MM.1S (cell line): ENCODE results near the gene ALAS2.
A peak's percentile ranks its signal among the peaks of the same experiment; 100 is the strongest.
"Not testable (repeated sequence)": the region's sequence is repeated elsewhere in the genome, so short reads cannot be mapped to it uniquely, and the experiment has no call there.

Source experiments
- DNase-seq: peaks from one replicate; pipeline ENCODE4 v3.0.0-alpha.2; 2015
- H2AFZ ChIP-seq: fragments of 300-600 bp; sonication (generic); 2 replicates; pipeline ENCODE4 v1.6.0; 2016; ENCODE audit warnings: antibody characterized with exemption, low read length
- H3F3A ChIP-seq: fragments of 300-600 bp; sonication (generic); 2 replicates; pipeline ENCODE4 v1.6.1; 2016; ENCODE audit warnings: mild to moderate bottlenecking, antibody characterized with exemption, low read length, moderate library complexity, mixed read lengths; ENCODE audit not compliant: insufficient read depth
- H3K27ac ChIP-seq: fragments of 300-600 bp; sonication (generic); 2 replicates; pipeline ENCODE4 v1.5.1; 2016; ENCODE audit warnings: mild to moderate bottlenecking, low read length
- H3K27me3 ChIP-seq: fragments of 300-600 bp; sonication (generic); replicated peaks from 2 replicates; pipeline ENCODE4 v1.6.0; 2016; ENCODE audit warnings: low read length; ENCODE audit not compliant: insufficient read depth
- H3K36me3 ChIP-seq: fragments of 300-600 bp; sonication (generic); replicated peaks from 2 replicates; pipeline ENCODE4 v1.6.1; 2016; ENCODE audit warnings: mild to moderate bottlenecking, low read length, mixed read lengths; ENCODE audit not compliant: insufficient read depth
- H3K4me1 ChIP-seq: fragments of 300-600 bp; sonication (generic); 2 replicates; pipeline ENCODE4 v1.6.1; 2016; ENCODE audit warnings: low read length, mixed read lengths
- H3K4me2 ChIP-seq: fragments of 300-600 bp; sonication (generic); 2 replicates; pipeline ENCODE4 v1.6.0; 2016; ENCODE audit warnings: low read depth, low read length
- H3K4me3 ChIP-seq: fragments of 300-600 bp; sonication (generic); 2 replicates; pipeline ENCODE4 v1.5.1; 2016; ENCODE audit warnings: low read length, mixed read lengths
- H3K79me2 ChIP-seq: fragments of 300-600 bp; sonication (generic); 2 replicates; pipeline ENCODE4 v1.6.1; 2016; ENCODE audit warnings: mixed run types, low read length, mixed read lengths
- H3K9ac ChIP-seq: fragments of 300-600 bp; sonication (generic); 2 replicates; pipeline ENCODE4 v1.6.1; 2016; ENCODE audit warnings: low read length, mixed read lengths
- H3K9me2 ChIP-seq: fragments of 300-600 bp; sonication (generic); replicated peaks from 2 replicates; pipeline ENCODE4 v1.6.1; 2016; ENCODE audit warnings: mild to moderate bottlenecking, low read length, mixed read lengths; ENCODE audit not compliant: insufficient read depth
- H3K9me3 ChIP-seq: fragments of 300-600 bp; sonication (generic); replicated peaks from 2 replicates; pipeline ENCODE4 v1.6.1; 2016; ENCODE audit warnings: mild to moderate bottlenecking, low read length, mixed read lengths; ENCODE audit not compliant: insufficient read depth
- H4K20me1 ChIP-seq: fragments of 300-600 bp; sonication (generic); 2 replicates; pipeline ENCODE4 v1.6.1; 2016; ENCODE audit warnings: mild to moderate bottlenecking, low read length, moderate library complexity, mixed read lengths; ENCODE audit not compliant: insufficient read depth
- EZH2 ChIP-seq: fragments of 300-600 bp; sonication (generic); optimal IDR thresholded peaks from 2 replicates; pipeline ENCODE3; 2017; ENCODE audit warnings: low read depth, mild to moderate bottlenecking, antibody characterized with exemption, low read length, mixed read lengths
- EZH2phosphoT487 ChIP-seq: fragments of 300-600 bp; sonication (generic); IDR thresholded peaks from 2 replicates; pipeline ENCODE4 v1.6.1; 2018; ENCODE audit warnings: antibody characterized with exemption, low read length
- TF ChIP-seq, protein P1 (sequence below): fragments of 300-600 bp; sonication (generic); IDR thresholded peaks from 2 replicates; pipeline ENCODE4 v1.5.1; 2016; ENCODE audit warnings: antibody characterized with exemption, low read length, mixed read lengths

The ALAS2 gene

DNA sequence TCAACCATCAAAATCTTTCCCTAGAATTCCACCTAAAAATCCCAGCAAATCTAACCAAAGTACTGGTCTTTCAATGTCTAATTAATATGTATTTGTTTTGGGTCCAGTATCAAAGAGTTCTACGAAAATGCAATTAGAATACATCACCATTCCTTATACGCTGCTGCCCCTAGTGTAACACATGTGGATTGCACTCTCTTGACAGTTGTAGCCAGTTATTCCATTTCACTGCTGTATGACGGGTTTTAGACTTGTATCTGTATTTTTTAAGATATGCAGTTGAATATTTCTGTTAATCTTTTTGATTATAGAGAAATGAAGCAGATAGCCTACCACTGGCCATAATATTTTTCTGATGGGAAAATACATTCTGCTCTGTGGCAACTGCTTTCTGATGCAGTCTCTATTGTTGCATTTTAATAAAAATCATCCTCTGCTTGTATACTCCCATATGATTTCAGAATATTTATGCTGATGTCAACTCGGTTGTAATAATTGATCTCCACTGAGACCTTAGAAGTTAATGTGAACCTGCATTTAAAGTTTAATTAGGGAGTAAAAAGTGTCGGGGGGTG, 27.0 kb upstream of the ALAS2 start:
- H3K9me2 ChIP-seq: no peaks in the 10 kb centered on the region
- 0 out of 2 replicates have a peak overlapping the region, but pooled peaks have one; percentile 21 for H2AFZ ChIP-seq
- no peaks in the 10 kb centered on the region for H3K36me3 ChIP-seq
- H4K20me1 ChIP-seq: no peaks in the 10 kb centered on the region
- no peak overlapping the region for H3K9ac ChIP-seq
- no peaks in the 10 kb centered on the region for H3K79me2 ChIP-seq
- H3K4me2 ChIP-seq: peak overlapping the region; percentile 47
- H3K4me3 ChIP-seq: no peak overlapping the region; the same call in 1 of the 2 replicates
- DNase-seq: peak; percentile 40
- no peaks in the 10 kb centered on the region for H3K9me3 ChIP-seq
- TF ChIP-seq, protein P1, sequence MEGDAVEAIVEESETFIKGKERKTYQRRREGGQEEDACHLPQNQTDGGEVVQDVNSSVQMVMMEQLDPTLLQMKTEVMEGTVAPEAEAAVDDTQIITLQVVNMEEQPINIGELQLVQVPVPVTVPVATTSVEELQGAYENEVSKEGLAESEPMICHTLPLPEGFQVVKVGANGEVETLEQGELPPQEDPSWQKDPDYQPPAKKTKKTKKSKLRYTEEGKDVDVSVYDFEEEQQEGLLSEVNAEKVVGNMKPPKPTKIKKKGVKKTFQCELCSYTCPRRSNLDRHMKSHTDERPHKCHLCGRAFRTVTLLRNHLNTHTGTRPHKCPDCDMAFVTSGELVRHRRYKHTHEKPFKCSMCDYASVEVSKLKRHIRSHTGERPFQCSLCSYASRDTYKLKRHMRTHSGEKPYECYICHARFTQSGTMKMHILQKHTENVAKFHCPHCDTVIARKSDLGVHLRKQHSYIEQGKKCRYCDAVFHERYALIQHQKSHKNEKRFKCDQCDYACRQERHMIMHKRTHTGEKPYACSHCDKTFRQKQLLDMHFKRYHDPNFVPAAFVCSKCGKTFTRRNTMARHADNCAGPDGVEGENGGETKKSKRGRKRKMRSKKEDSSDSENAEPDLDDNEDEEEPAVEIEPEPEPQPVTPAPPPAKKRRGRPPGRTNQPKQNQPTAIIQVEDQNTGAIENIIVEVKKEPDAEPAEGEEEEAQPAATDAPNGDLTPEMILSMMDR: peak; percentile 75
- TF ChIP-seq EZH2phosphoT487: no peak
- no peaks in the 10 kb centered on the region for H3K27me3 ChIP-seq
- H3K4me1 ChIP-seq: no peaks in the 10 kb centered on the region
- no peak overlapping the region for H3K27ac ChIP-seq
- H3F3A ChIP-seq: no peaks in the 10 kb centered on the region

DNA sequence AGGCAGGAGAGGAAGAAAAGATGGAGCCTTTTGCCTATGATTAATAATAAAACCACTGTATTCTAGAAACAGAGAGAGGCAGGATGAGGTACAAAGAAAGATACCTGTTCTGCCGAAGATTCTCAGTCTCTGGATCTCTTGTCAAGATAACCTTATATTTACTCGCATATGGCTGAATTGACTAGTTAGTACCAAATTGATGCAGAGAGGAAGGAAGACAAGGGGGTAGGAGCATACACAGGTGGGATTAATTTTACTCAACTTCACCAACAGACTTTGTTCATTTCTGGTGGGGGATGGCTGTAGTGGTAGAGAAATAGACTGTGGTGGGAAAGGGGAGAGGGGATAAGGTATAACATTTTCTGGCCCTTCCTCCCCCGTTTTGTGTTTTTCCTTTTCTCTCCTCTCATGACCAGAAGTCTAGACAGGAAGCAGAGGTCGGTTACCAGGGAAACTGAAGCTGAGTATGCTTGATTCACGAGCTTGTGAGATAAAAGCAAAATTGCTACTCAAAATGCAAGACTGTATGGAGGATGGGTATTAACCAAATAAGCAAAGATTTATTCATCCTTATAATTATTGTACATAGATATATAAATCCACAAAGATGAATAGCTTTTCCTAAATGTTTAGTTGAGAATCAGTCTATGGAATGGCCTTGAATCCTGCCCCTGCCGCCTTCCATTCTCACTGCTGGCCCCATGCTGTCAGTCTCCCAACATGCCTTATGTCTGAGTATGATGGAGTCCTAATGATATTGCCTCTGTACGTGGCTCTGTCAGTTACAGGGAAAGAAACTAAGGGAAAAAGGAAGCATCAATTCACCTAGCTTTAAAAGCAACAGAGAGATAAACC, 26.3 kb upstream of the ALAS2 start:
- Histone ChIP-seq H3K79me2 (no peaks in the 10 kb centered on the region), H4K20me1 (no peaks in the 10 kb centered on the region), H3K27ac (no peak overlapping the region), H3K36me3 (no peaks in the 10 kb centered on the region), H3K9ac (no peak overlapping the region), H3K9me2 (no peaks in the 10 kb centered on the region), H3K4me1 (no peaks in the 10 kb centered on the region), H3K4me2 (peak overlapping the region; percentile 47), H3K4me3 (no peak overlapping the region; the same call in 1 of the 2 replicates), H3K27me3 (no peaks in the 10 kb centered on the region), H2AFZ (0 out of 2 replicates have a peak overlapping the region, but pooled peaks have one; percentile 24), H3F3A (no peaks in the 10 kb centered on the region), H3K9me3 (no peaks in the 10 kb centered on the region)
- DNase-seq: peak; percentile 28
- TF ChIP-seq, protein P1: no peak
- TF ChIP-seq EZH2 (no peak), EZH2phosphoT487 (no peak)

DNA sequence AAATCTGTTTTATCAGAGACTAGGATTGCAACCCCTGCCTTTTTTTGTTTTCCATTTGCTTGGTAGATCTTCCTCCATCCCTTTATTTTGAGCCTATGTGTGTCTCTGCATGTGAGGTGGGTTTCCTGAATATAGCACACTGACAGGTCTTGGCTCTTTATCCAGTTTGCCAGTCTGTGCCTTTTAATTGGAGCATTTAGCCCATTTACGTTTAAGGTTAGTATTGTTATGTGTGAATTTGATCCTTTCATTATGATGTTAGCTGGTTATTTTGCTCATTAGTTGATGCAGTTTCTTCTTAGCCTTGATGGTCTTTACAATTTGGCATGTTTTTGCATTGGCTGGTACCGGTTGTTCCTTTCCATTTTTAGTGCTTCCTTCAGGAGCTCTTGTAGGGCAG, 19.8 kb upstream of the ALAS2 start:
- H3K9me3 ChIP-seq, H3K9ac ChIP-seq, H3K27ac ChIP-seq, H3K27me3 ChIP-seq, H2AFZ ChIP-seq, H3F3A ChIP-seq, H3K4me2 ChIP-seq, H3K79me2 ChIP-seq, H4K20me1 ChIP-seq, H3K4me1 ChIP-seq, H3K9me2 ChIP-seq, H3K36me3 ChIP-seq, DNase-seq, H3K4me3 ChIP-seq: not testable (repeated sequence)

DNA sequence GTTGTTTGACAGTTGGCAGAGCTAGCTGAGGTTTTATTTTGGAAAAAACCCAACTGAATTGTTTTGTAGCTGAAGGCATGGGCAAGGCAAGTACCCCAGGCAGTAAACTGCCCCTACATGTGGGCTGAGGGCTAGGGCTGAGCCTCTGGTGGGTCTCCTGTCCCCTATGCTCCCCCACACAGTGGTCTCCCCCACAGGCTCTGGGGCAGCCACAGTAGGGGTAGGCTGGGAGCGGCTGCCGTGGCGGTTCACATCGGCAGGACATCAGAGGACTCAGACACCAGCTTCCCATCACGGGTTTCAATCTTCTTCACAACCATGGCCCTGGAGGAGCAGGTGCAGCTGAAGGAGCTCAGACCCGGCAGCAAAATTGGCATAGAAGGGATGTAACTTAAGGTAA, 10.7 kb upstream of the ALAS2 start:
- TF ChIP-seq EZH2 (no peak), EZH2phosphoT487 (no peak)
- TF ChIP-seq, protein P1: no peak
- Histone ChIP-seq H3K4me2 (no peak overlapping the region), H3K79me2 (no peaks in the 10 kb centered on the region), H3K4me3 (no peak overlapping the region), H2AFZ (no peak overlapping the region), H4K20me1 (no peaks in the 10 kb centered on the region), H3F3A (no peaks in the 10 kb centered on the region), H3K4me1 (no peaks in the 10 kb centered on the region), H3K9me3 (no peaks in the 10 kb centered on the region), H3K27me3 (no peaks in the 10 kb centered on the region), H3K27ac (no peak overlapping the region), H3K36me3 (no peaks in the 10 kb centered on the region), H3K9me2 (no peaks in the 10 kb centered on the region), H3K9ac (no peak overlapping the region)
- DNase-seq: no peak
